Measurements from ENCODE around the gene IFRD1.

DNA sequence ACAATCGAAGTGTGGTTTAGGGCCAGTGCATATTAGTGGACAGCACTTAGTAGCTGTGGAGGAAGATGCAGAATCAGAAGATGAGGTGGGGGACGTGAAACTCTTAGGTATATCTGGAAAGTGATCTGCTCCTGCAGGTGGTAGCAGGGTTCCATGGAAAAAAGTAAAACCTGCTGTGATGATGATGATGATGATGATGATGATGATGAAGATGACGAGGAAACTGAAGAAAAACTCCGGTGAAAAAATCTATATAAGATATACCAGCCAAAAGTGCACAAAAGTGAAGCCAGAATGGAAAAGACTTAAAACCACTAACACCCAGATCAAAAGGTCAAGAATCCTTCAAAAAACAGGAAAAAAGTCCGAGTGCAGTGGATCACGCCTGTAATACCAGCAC is 70.5 kb downstream of the IFRD1 start:
- TF ChIP-seq ELF4 (IDR thresholded peaks at IDR 0.05) (no peak), BHLHE40 (IDR thresholded peaks at IDR 0.05; ENCODE audit: borderline replicate concordance) (no peak), FOXM1 (IDR thresholded peaks at IDR 0.05; ENCODE audit: borderline replicate concordance) (no peak), FOXK2 (IDR thresholded peaks at IDR 0.05) (no peak), SP1 (IDR thresholded peaks at IDR 0.05) (no peak), NFRKB (IDR thresholded peaks at IDR 0.05) (no peak), ARNT (IDR thresholded peaks at IDR 0.05) (no peak), ZNF384 (IDR thresholded peaks at IDR 0.05) (no peak), TARDBP (IDR thresholded peaks at IDR 0.05) (no peak), SUZ12 (IDR thresholded peaks at IDR 0.05) (no peak), L3MBTL2 (conservative IDR thresholded peaks at IDR 0.05) (no peak), FOXA1 (IDR thresholded peaks at IDR 0.05) (no peak), HDGF (IDR thresholded peaks at IDR 0.05; ENCODE audit: borderline replicate concordance) (no peak)
- TF ChIP-seq, protein P1, sequence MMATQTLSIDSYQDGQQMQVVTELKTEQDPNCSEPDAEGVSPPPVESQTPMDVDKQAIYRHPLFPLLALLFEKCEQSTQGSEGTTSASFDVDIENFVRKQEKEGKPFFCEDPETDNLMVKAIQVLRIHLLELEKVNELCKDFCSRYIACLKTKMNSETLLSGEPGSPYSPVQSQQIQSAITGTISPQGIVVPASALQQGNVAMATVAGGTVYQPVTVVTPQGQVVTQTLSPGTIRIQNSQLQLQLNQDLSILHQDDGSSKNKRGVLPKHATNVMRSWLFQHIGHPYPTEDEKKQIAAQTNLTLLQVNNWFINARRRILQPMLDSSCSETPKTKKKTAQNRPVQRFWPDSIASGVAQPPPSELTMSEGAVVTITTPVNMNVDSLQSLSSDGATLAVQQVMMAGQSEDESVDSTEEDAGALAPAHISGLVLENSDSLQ (IDR thresholded peaks at IDR 0.05) = no peak

All from HEK293T (cell line).